Activated CD8-positive, alpha-beta memory T cell treated with anti-CD3 and anti-CD28 coated beads, Interleukin-2, amount 50 U/mL, for 48 hours (primary cell): ENCODE data around the gene HNRNPF.

Experiments used
- DNase-seq: peaks from one replicate; pipeline ENCODE4 v3.0.0-alpha.2; 2020

Gene HNRNPF

DNA sequence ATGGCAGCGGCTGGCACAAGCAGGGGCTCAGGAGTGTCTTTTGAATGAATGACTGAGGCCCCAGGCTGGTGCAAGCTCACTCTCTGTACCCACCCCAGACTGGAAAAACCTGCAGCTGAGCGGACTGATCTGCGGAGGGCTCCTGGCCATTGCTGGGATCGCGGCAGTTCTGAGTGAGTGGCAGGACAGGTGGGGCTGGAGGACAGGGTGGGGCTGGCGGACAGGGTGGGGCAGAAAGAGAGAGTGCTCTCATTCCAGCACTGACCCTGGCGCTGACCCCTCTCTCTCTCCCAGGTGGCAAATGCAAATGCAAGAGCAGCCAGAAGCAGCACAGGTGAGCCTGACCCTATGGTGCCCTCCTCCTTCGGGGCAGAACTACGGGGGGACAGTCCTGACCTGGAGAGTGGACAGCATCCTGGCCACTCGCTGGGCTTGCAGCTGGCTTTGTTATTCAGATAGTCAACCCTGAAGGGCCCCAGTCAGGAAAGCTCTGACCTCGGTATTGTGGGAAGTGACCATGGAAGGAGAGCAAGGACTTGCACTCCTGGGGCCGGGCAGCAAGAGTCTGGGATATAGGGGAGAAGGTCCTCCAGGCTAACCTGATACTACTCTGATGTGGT is 33.5 kb downstream of the HNRNPF start:
- DNase-seq, result no peak

DNA sequence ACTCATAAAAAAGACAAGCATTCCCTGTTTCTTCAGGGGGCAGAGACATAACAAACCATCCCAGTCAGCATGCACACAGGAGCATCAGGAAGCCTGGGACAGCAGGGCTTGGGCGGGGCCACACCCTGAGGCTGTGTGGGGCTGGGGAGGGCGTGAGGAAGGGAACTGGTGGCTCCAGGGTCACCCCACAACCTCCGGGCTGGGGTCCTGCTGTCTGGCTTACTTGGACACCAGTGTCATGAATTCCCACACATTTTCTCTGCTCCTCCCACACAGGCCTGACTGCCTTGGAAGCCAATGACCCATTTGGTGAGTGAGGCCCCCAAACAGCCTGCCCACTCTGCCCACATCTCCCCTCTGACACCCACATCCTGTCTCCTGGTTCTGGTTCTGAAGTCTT is 34.8 kb downstream of the HNRNPF start:
- no peak for DNase-seq

DNA sequence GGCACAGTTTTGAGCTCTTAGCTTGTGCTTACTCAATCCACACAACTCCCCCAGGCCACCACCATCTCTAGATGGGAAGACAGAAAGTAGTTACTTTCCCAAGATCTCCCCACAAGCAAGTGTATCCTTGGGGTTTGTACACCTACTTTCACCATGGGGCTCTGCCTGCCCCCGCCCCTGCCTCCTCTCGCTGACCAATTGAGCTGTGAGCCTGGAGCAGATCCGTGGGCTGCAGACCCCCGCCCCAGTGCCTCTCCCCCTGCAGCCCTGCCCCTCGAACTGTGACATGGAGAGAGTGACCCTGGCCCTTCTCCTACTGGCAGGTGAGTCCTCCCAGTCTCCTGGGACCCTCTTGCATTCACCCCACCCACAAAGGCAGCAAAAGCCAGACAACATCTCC is 35.5 kb downstream of the HNRNPF start:
- DNase-seq, result no peak

DNA sequence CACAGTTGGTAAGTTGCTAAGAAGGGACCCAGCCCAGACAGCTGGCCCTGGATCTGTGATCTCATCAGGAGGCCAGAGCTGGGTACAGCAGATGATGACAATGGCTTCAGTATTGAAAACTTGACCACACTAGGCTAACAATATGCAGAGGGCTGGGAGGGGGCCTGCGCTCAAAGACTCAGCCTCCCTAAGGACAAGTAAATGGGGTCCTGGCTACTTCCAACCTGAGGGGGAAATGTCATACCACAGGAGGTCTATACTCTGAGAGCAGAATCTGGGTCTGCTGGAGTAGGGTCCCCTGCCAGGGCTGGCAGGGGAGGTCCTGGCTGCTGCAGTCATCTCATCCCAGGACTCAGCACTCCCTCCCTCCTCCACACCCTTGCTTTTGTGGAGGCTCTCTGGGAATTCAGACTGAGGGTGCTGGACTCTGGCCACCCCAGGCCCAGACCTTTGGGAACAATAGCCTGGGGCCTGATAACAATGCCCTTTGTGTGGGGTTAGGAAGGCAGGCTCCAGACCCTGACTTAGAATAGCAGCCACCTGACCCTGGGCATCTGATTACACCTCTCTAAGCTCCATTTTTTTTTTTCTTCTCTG is 36.1 kb downstream of the HNRNPF start:
- DNase-seq, result no peak

DNA sequence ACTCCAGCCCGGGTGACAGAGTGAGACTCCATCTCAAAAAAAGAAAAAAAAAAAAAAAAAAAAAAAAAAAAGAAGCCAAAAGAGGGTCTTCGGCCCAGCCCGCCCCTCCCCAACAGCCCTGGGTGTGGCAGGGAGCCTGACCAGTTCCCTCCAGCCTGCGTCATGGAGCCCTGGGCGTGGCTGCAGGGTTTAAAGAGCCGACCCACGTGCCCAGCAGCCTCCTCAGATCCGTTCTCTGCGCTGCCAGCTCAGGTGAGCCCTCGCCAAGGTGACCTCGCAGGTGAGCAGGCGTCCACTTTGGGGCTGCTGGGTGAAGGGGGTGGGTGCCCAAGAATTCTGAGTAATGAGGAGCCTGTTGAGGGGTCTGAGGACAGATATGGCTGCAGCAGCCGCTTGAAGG is 37.6 kb downstream of the HNRNPF start, which contains the start of gene FXYD4:
FXYD4 (plus strand) TSS at position 219 of the 400 bp plus-strand sequence. CDS start 2,111 bp downstream, outside the sequence.
- no peak for DNase-seq

- no peak for DNase-seq
These were observed 38.2 kb downstream of the HNRNPF start for GRCh38 chr10:43370671-43371215.

GRCh38 chr10:43369921-43370320 is 39.1 kb downstream of the HNRNPF start:
- DNase-seq, result no peak

- DNase-seq, result no peak
These were observed 44.0 kb downstream of the HNRNPF start for GRCh38 chr10:43365001-43365400.

DNA sequence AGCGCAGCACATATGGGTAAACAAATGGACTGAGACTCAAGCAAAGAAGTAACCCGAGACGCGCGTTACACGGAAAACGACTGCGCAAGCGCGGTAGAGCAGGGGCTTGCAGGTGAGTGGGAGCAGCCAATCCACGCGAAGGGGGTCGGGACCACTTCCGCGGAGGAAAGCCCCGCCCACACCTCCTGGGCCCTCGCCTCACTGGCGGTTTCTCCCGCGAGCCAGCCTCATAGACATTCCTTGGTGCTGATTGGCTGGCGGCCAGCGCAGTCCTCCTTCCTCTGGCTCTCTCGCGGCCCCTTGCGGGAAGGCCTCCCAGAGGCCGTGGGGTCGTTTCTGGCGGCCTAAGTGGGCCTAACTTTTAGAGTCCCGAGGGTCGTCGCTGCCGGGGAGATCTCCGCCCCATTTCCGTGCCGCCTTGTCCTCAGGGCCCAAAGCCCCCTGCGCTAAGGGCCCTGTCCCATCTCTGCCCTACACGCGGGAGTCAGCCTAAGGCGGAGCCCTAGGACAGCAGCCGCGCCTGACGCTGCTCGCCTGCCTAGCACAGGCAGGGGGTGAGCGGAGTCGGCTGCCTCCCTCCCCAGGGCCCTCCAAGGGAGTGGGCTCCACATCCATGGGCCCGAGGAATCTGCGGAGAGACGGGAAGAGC is 46.7 kb downstream of the HNRNPF start:
- peak; percentile 99 for DNase-seq

GRCh38 chr10:43361547-43362190 is 47.3 kb downstream of the HNRNPF start:
- no peak for DNase-seq

GRCh38 chr10:43360086-43360485 is 48.9 kb downstream of the HNRNPF start:
- no peak for DNase-seq

DNA sequence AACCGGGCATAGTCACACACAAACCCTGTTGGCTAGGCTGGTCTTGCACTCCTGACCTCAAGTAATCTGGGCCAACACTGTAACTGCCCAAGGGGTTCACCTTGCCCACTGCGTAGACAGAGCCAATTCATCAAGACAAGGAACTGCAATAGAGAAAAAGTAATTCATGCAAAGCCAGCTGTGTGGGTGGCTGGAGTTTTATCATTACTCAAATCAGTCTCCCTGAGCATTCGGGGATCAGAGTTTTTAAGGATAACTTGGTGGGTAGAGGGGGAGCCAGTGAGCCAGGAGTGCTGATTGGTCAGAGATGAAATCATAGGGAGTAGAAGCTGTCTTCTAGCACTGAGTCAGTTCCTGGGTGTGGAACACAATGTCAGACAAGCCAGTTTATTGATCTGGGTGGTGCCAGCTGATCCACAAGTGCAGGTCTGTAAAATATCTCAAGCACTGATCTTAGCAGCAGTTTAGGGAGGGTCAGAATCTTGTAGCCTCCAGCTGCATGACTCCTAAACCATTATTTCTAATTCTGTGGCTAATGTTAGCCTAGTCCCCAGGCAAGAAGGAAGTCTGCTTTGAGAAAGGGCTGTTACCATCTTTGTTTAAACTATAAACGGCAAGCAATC is 53.1 kb downstream of the HNRNPF start:
- DNase-seq, result no peak

GRCh38 chr10:43354879-43355380 is 54.1 kb downstream of the HNRNPF start:
- DNase-seq, result no peak

DNA sequence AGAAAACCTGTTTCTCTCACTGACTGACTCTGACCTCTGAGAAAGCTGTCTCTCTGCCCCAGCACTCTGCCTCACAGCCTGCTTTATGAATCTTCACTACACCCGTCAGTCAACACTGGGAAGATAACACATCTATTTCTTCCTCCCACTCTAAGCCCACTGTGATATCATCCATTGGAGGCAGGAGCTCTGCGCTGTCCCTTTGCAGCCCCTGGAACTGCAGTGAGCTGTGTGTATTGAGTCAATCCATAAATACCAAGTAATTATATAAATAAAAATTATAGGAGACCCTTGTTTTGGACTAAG is 54.7 kb downstream of the HNRNPF start:
- DNase-seq, result no peak

GRCh38 chr10:43353495-43354329 is 55.3 kb downstream of the HNRNPF start:
- no peak for DNase-seq

- no peak for DNase-seq
These were observed 56.0 kb downstream of the HNRNPF start for GRCh38 chr10:43352951-43353350.

- no peak for DNase-seq
These were observed 57.7 kb downstream of the HNRNPF start for GRCh38 chr10:43351301-43351700.

GRCh38 chr10:43350686-43351085 is 58.3 kb downstream of the HNRNPF start:
- no peak for DNase-seq

GRCh38 chr10:43350156-43350555 is 58.8 kb downstream of the HNRNPF start:
- no peak for DNase-seq

DNA sequence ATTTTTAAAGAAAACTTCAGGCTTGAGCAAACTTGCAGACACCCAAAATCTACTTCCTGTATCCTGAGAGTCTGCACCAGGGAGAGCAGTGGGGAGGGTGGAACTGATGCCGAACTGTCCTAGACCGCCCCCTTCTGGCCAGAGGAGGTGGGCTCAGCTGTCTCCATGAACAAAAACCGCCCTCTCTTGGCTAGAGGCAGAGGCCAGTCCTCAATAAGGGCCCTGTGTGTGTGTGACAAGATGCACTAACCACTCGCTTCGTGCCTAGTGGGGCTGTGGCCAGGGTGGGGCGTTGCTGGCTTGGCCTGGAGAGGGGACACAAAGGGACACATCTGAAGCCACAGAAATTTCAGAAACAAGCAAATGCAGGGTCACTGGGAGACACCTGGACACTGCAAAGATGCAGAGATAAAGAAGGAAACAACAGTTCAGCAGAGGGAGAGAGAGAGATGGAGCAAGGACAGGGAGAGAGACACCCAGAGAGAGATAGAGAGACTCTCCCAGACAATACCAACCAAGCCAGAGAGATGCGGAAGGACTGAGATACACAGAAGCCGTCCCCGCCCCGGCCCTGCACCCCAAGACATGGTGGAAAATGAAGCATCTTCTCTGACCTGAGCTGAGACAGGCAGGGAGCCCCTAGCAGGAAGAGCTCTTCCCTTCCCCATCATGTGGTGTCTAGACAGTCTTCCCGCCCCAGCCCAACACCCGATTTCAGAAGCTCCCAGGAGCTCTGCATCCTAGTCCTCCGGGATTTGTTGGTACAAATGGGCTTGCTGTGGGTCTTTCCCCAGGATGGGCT is 60.3 kb downstream of the HNRNPF start:
- peak; percentile 91 for DNase-seq

DNA sequence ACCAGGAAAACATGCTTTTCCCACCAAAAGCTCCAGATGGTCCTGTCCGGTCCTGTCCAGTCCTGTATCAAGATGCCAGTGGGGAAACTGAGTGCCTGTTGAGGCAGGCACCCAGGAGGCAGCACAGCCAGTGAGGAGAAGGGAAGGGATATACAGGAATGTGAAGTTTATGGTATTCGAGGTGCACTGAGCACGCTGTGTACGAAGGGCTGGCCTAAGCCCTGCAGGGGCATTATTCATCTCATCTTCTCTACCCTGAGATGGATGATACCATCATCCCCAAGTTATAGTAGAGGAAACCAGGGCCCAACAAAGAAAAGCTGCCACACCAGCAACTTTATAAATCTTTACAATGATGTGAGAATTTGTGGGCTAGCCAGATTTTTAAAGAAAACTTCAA is 61.0 kb downstream of the HNRNPF start:
- DNase-seq, result no peak
